Measurements from ENCODE around the gene HOXD13.

HOXD13 gene

DNA sequence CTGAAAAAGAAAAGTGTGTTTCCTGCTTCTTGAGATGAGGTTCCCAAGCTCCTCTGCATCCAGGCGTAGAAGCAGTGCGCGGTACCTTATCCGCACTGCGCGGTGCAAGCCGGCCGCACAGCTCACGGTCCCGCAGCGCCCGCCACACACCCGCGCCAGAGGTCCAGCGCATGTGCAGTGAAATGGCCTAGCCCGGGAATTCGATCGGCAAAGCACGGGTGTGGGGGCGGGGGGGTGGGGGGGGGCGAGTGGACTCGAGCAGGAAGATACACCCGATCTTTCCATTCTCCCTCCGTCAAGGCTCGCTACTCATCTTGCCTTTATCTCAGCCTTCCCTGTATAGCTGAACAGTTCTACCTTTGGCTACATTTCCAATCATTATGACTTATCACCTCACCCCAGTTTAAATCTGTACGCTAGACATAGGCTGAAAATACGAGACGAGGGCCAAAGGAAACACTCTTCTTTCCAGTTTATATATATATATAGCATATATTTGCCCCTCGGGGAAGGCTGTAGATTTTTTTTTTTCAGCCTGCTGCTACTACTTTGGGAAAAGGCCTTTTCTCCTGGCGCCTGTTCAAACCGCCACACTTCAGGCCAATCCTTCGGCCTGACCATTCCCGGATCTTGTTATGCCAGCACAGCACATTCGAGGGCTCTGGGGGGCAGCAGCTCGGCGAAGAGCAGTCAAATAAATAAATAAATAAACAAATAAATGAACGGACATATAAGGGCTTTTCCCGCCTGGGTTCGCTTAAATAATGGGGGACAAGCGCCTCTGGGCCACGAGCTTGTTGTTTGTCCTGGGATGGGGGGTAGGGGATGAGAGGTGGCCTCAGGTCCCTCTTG is 47.4 kb downstream of the HOXD13 start:
- peak overlapping the region; percentile 51 for H3K4me3 ChIP-seq (ENCODE audit: low read depth, low read length)
- TF ChIP-seq, protein P1, sequence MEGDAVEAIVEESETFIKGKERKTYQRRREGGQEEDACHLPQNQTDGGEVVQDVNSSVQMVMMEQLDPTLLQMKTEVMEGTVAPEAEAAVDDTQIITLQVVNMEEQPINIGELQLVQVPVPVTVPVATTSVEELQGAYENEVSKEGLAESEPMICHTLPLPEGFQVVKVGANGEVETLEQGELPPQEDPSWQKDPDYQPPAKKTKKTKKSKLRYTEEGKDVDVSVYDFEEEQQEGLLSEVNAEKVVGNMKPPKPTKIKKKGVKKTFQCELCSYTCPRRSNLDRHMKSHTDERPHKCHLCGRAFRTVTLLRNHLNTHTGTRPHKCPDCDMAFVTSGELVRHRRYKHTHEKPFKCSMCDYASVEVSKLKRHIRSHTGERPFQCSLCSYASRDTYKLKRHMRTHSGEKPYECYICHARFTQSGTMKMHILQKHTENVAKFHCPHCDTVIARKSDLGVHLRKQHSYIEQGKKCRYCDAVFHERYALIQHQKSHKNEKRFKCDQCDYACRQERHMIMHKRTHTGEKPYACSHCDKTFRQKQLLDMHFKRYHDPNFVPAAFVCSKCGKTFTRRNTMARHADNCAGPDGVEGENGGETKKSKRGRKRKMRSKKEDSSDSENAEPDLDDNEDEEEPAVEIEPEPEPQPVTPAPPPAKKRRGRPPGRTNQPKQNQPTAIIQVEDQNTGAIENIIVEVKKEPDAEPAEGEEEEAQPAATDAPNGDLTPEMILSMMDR (IDR thresholded peaks at IDR 0.05; ENCODE audit: low read depth, low read length), result no peak

DNA sequence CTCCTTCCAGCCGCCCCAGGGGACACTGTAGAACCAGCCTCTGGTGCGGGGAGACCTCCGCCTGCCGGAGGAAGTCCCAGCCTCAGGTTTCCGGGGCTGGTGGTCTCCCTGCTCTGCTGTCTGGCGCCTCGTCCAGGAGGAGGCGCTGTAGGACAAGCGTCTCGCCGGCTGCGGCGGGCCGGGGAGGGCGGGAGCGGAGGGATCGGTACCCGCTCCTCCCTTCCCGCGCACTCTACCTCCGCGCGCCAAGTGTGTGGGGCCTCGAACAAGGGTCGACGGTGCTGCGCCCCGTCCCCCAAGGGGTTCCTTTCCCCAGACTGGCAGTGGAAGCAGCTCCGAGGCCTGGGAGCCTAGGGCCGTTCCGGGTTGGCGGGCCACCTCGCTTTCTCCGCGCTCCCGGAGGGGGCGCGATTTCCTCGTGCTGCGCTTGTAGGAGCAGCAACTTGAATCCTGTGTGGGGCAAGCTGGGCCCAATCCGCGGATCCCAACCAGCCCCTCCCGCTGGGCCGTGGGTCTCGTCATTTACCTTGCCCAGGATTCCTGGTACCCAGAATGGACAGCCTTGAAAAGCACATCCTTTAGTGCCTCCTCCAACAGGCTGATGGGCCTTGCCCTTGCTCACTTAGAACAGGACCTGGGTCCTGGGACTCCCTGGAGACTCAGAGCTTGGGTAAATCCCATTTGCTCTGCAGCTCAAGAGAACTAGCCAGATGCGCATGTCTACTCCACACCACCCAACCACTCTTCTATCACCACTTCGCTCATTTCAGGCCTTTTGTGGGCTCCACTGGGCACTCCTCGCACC is 48.2 kb downstream of the HOXD13 start:
- TF ChIP-seq, protein P1 (IDR thresholded peaks at IDR 0.05; ENCODE audit: low read depth, low read length), result peak; percentile 74
- peak overlapping the region; percentile 51 for H3K4me3 ChIP-seq (ENCODE audit: low read depth, low read length)

DNA sequence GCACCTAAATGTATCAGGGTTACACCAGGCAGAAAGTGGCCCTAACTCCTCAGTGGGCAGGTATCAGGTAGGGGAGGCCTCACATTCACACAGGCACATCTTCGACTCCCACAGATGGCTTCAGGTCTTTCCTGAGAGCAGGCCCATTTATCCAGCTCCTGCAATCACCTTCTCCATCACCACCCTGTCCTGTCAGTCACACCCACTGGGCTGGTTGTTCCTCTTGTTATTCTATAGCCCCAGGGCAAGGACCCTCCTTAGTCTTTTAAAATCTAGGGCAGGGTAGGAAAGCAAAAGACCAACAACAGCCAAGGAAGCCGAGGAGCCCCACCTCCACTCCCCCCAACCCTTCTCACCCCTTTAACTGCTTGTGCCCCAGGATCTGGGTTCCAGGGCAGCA is 49.8 kb downstream of the HOXD13 start:
- H3K4me3 ChIP-seq (ENCODE audit: low read depth, low read length), result no peak overlapping the region
- TF ChIP-seq, protein P1 (IDR thresholded peaks at IDR 0.05; ENCODE audit: low read depth, low read length), result no peak
